Thymus (tissue), 11 donors: ENCODE results near the gene COPE. TPM values are rescaled to one million over a fixed set of nuclear protein-coding genes. Genes with fewer than 3 reads are reported as not detected.
"Not testable (repeated sequence)": the region's sequence is repeated elsewhere in the genome, so short reads cannot be mapped to it uniquely, and the experiment has no call there.

Source experiments
- DNase-seq, 9 donors: peaks; one replicate each; pipeline ENCODE4 v3.0.0-alpha.2; 2013; ENCODE audit warnings: low spot score in 9 of 9, low read depth in 6 of 9, missing footprints in 1 of 9
- H3K27ac ChIP-seq, 2 donors: one replicate each; pipeline ENCODE4 v1.5.1; 2013; ENCODE audit warnings: control low read depth in 1 of 2, low read depth in 1 of 2, low read length in 1 of 2, mild to moderate bottlenecking in 1 of 2, moderate library complexity in 1 of 2
- H3K27me3 ChIP-seq, 2 donors: one replicate each; pipeline ENCODE4 v1.5.1; 2013; ENCODE audit warnings: low read length in 1 of 2; ENCODE audit not compliant: control insufficient read depth in 2 of 2, insufficient read depth in 1 of 2
- H3K36me3 ChIP-seq, 2 donors: one replicate each; pipeline ENCODE4 v1.5.1; 2013; ENCODE audit warnings: low read length in 1 of 2, mild to moderate bottlenecking in 1 of 2, moderate library complexity in 1 of 2; ENCODE audit not compliant: control insufficient read depth in 2 of 2, insufficient read depth in 2 of 2
- H3K4me1 ChIP-seq, 2 donors: one replicate each; pipeline ENCODE4 v1.5.1; 2013; ENCODE audit warnings: low read length in 2 of 2; ENCODE audit not compliant: control insufficient read depth in 2 of 2, insufficient read depth in 2 of 2
- H3K4me3 ChIP-seq, 2 donors: one replicate each; pipeline ENCODE4 v1.5.1; 2013; ENCODE audit warnings: low read length in 2 of 2, control low read depth in 1 of 2, mild to moderate bottlenecking in 1 of 2
- H3K9me3 ChIP-seq, 2 donors: one replicate each; pipeline ENCODE4 v1.5.1; 2013; ENCODE audit warnings: low read length in 1 of 2, mild to moderate bottlenecking in 1 of 2; ENCODE audit not compliant: control insufficient read depth in 2 of 2, insufficient read depth in 1 of 2
- WGBS: extraction: QIAGEN DNeasy Blood & Tissue Kit; methylation state at CpG from one replicate; pipeline ENCODE4 v1.1.7; 2013; 5-methylcytosine and 5-hydroxymethylcytosine counted together
- polyA plus RNA-seq: library from polyadenylated mRNA; stranded (reverse); fragments of 200-250 nt; gene quantifications from one replicate; pipeline ENCODE4 v1.2.3, GENCODE V29; 2013
- total RNA-seq: library from RNA; stranded (reverse); fragments of 120-200 nt; gene quantifications from one replicate; pipeline ENCODE4 v1.2.4, GENCODE V29; 2013
- donor health status: healthy.

Gene COPE
- total and polyA plus RNA-seq, 2 donors = 180 to 197 TPM

GRCh38 chr19:18954094-18954493 lies 34.9 kb upstream of the COPE start:
- no peaks in the 10 kb centered on the region for H3K9me3 ChIP-seq
- no peaks in the 10 kb centered on the region for H3K36me3 ChIP-seq
- no peaks in the 10 kb centered on the region for H3K27me3 ChIP-seq
- WGBS = 97% methylated on average over 3 of the region's 3 CpGs
- H3K27ac ChIP-seq = no peak overlapping the region
- no peak for DNase-seq
- no peak overlapping the region for H3K4me3 ChIP-seq
- no peaks in the 10 kb centered on the region for H3K4me1 ChIP-seq

- not testable (repeated sequence) for H3K27me3 ChIP-seq, DNase-seq, H3K9me3 ChIP-seq, H3K4me3 ChIP-seq, H3K27ac ChIP-seq, H3K4me1 ChIP-seq, H3K36me3 ChIP-seq
- 71% methylated on average over 17 of the region's 17 CpGs for WGBS
Measured at GRCh38 chr19:18952364-18953003, 33.3 kb upstream of the COPE start.

GRCh38 chr19:18951721-18952281 lies 32.6 kb upstream of the COPE start:
- H3K9me3 ChIP-seq = no peaks in the 10 kb centered on the region
- H3K36me3 ChIP-seq = no peaks in the 10 kb centered on the region
- 93% methylated on average over 7 of the region's 7 CpGs for WGBS
- no peak for DNase-seq
- H3K4me3 ChIP-seq = no peak overlapping the region
- H3K4me1 ChIP-seq = no peaks in the 10 kb centered on the region
- no peak overlapping the region for H3K27ac ChIP-seq
- H3K27me3 ChIP-seq = no peaks in the 10 kb centered on the region

GRCh38 chr19:18949858-18950257 lies 30.7 kb upstream of the COPE start:
- Histone ChIP-seq H3K9me3 (no peaks in the 10 kb centered on the region), H3K4me1 (no peaks in the 10 kb centered on the region), H3K4me3 (no peak overlapping the region), H3K27me3 (no peaks in the 10 kb centered on the region), H3K27ac (no peak overlapping the region), H3K36me3 (no peaks in the 10 kb centered on the region)
- 96% methylated on average over 3 of the region's 3 CpGs for WGBS
- DNase-seq = no peak

GRCh38 chr19:18948976-18949356 lies 29.8 kb upstream of the COPE start:
- no peak overlapping the region for H3K27ac ChIP-seq
- H3K9me3 ChIP-seq = no peaks in the 10 kb centered on the region
- 97% methylated on average over 5 of the region's 5 CpGs for WGBS
- peaks cover 0 to under 1% of the 10 kb centered on the region in 2 donors for H3K27me3 ChIP-seq
- no peak overlapping the region for H3K4me3 ChIP-seq
- H3K36me3 ChIP-seq = no peaks in the 10 kb centered on the region
- H3K4me1 ChIP-seq = no peaks in the 10 kb centered on the region
- DNase-seq = no peak

GRCh38 chr19:18948075-18948975 lies 29.1 kb upstream of the COPE start:
- no peaks in the 10 kb centered on the region for H3K4me1 ChIP-seq
- no peak overlapping the region for H3K27ac ChIP-seq
- no peaks in the 10 kb centered on the region for H3K9me3 ChIP-seq
- no peaks in the 10 kb centered on the region for H3K36me3 ChIP-seq
- H3K27me3 ChIP-seq = peaks cover 0 to 7% of the 10 kb centered on the region in 2 donors
- no peak for DNase-seq
- WGBS = 82% methylated on average over 15 of the region's 15 CpGs
- no peak overlapping the region for H3K4me3 ChIP-seq

GRCh38 chr19:18946918-18947317 lies 27.7 kb upstream of the COPE start:
- Histone ChIP-seq H3K4me1 (no peaks in the 10 kb centered on the region), H3K36me3 (no peaks in the 10 kb centered on the region), H3K27me3 (peaks cover under 1 to 19% of the 10 kb centered on the region in 2 donors), H3K4me3 (no peak overlapping the region), H3K9me3 (no peaks in the 10 kb centered on the region), H3K27ac (no peak overlapping the region)
- WGBS = 91% methylated on average over 14 of the region's 14 CpGs
- no peak for DNase-seq

GRCh38 chr19:18946335-18946734 lies 27.1 kb upstream of the COPE start:
- no peaks in the 10 kb centered on the region for H3K4me1 ChIP-seq
- no peak overlapping the region for H3K27ac ChIP-seq
- no peaks in the 10 kb centered on the region for H3K9me3 ChIP-seq
- H3K27me3 ChIP-seq = peaks cover 3 to 25% of the 10 kb centered on the region in 2 donors
- no peaks in the 10 kb centered on the region for H3K36me3 ChIP-seq
- no peak overlapping the region for H3K4me3 ChIP-seq
- no peak for DNase-seq

- 94% methylated on average over 9 of the region's 9 CpGs for WGBS
- peak overlapping the region in 1 of 2 donors; percentile 31 for H3K27ac ChIP-seq
- no peak for DNase-seq
- H3K4me3 ChIP-seq = no peak overlapping the region
- no peaks in the 10 kb centered on the region for H3K9me3 ChIP-seq
- H3K27me3 ChIP-seq = peaks cover 12 to 32% of the 10 kb centered on the region in 2 donors
- H3K36me3 ChIP-seq = no peaks in the 10 kb centered on the region
- H3K4me1 ChIP-seq = no peaks in the 10 kb centered on the region
Measured at GRCh38 chr19:18945297-18945696, 26.1 kb upstream of the COPE start.
